GM12873 (cell line): ENCODE measurements around the gene CYP27A1.

Source experiments
- CTCF ChIP-seq: IDR thresholded peaks from 2 replicates; pipeline ENCODE4 v1.5.1; 2012; ENCODE audit warnings: low read depth, mild to moderate bottlenecking, moderate library complexity, low read length, control low read depth; ENCODE audit not compliant: insufficient read depth; ENCODE audit errors: missing control alignments

The CYP27A1 gene

GRCh38 chr2:218834685-218835084, 52.7 kb downstream of the CYP27A1 start:
- TF ChIP-seq CTCF = no peak

- TF ChIP-seq CTCF = no peak
These were observed 55.5 kb downstream of the CYP27A1 start for GRCh38 chr2:218837495-218837894.

DNA sequence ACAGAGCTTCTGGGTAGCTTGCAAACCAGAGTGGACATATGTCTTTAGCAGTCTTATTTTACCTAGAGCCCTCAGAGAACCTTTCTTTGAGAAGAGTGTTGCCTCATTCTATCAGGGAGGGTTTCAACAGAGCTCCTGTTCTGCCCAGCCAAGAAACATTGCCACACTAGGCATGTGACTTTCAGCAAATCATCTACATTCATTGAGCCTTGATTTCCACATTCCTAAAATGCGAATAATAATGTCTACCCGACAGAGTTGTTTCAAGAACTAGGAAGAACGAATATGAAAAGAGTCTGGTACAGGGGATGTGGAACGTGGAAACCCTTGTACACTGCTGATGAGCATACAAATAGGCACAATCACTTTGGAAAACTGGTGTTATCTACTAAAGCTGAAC, 57.5 kb downstream of the CYP27A1 start:
- TF ChIP-seq CTCF = no peak

DNA sequence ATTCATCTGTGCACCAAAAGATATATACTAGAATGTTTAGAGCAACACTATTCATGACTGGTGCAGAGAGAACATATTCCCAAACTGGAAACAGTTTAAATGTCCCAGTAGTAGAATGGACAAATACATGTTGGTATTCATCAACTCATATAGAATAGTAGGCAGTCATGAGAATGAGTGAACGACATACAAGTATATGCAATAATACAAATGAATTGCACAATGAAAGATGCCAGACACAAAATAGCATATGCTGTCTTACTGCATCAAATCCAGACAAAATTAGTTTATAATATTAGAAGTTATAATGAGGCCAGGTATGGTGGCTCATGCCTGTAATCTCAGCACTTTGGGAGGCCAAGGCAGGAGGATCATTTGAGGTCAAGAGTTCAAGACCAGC, 57.9 kb downstream of the CYP27A1 start:
- TF ChIP-seq CTCF = no peak

DNA sequence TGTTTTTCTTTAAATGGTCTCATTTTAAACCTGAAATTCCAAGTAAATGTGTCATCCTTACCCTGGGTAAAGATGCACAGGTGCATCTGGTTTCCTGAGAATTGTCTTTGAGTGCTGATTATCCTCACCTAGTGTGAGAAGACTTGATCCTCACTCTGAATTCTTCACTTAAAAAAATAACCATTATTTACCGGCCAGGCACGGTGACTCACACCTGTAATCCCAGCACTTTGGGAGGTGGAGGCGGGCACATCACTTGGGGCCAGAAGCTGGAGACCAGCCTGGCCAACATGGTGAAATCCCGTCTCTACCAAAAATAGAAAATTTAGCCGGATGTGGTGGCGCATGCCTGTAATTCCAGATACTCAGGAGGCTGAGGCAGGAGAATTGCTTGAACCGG, 67.8 kb downstream of the CYP27A1 start:
- no peak for TF ChIP-seq CTCF

DNA sequence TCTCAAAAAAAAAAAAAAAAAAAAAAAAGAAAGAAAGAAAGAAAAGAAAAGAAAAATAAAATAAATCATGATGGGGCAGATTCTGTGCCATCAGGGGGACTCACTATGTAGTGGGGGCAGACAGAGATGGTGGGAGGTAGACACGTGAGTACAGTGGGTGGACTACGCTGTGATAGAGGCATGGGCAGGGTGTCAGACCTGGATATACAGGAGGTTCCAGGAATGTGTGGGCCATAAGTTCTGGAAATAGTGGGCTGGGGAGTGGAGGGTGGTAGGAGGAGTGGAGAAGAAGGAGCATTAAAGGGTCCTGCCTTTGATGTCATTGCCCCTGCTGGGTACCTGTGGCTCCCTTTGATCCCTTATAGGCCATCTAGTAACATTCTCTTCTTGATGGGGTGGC, 68.8 kb downstream of the CYP27A1 start:
- no peak for TF ChIP-seq CTCF

DNA sequence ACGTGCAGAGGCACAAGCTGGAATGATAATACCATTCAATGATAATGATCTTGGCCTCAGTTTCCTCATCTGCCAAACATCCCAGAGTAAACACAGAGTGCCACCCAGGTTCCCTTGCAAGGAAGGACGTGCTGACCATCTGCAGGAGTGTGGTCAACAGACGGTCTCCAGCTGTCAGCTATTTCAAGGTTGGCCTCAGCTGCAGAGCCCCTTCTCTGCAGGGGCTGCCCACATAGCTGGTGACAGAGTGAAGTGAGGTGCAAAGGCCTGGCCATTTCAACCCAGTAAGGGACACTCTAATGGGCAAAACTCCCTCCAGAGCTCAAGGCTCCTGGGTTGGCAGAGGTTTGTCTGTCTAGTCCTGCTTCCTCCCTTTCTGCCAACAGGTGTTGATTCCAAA, 69.3 kb downstream of the CYP27A1 start:
- no peak for TF ChIP-seq CTCF
